Spleen (tissue), 7 donors: ENCODE results near the gene DNAH9.

Experiments used
- POLR2A ChIP-seq, 3 donors: fragments of 450-650 bp; IDR thresholded peaks; one replicate each; pipeline ENCODE4 v1.5.1; 2017; ENCODE audit warnings: antibody characterized with exemption in 3 of 3, mild to moderate bottlenecking in 1 of 3
- POLR2AphosphoS5 ChIP-seq, 3 donors: sonication (generic); formaldehyde crosslinking; IDR thresholded peaks; one replicate each; pipeline ENCODE4 v1.5.1; 2017; ENCODE audit warnings: antibody characterized with exemption in 3 of 3
- TF ChIP-seq, protein P1 (sequence below), 11 experiments: fragments of 200-600 bp in 7 of 11; fragments of 450-650 bp in 4 of 11; sonication (generic) in 4 of 11; IDR thresholded peaks in 8 of 11; conservative IDR thresholded peaks in 3 of 11; 1 replicate in 7 of 11; 2 replicates in 4 of 11; pipeline versions ENCODE4 v1.4.0 to v1.8.0; 2016 to 2021; ENCODE audit warnings: antibody characterized with exemption in 11 of 11, inconsistent platforms in 4 of 11, mild to moderate bottlenecking in 1 of 11
- donor health status: DM: no; HTN: no; CAD: no; lungs with moderate emphysema.
- donor health status: DM: no; HTN: no; CAD: no.
- donor health status: DM: no; HTN: no; CAD: no.

DNA sequence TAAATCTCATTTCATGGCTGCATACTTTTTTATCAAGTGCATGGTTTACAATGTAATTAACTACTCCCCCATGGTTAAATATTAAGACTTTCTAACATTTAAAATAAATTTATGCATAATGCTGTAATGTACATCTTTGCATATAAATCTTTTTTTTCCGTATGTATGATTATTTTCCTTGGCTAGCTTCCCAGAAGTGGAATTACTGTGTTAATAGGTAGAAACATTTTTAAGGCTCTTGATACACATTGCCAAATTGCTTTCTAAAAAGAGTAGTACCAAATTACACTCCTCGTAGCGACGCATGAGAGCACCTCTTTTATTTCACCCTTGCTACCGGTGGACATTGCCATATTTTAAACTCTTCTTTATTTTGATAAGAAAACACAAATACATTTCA lies 141.1 kb downstream of the DNAH9 start:
- TF ChIP-seq, protein P1, sequence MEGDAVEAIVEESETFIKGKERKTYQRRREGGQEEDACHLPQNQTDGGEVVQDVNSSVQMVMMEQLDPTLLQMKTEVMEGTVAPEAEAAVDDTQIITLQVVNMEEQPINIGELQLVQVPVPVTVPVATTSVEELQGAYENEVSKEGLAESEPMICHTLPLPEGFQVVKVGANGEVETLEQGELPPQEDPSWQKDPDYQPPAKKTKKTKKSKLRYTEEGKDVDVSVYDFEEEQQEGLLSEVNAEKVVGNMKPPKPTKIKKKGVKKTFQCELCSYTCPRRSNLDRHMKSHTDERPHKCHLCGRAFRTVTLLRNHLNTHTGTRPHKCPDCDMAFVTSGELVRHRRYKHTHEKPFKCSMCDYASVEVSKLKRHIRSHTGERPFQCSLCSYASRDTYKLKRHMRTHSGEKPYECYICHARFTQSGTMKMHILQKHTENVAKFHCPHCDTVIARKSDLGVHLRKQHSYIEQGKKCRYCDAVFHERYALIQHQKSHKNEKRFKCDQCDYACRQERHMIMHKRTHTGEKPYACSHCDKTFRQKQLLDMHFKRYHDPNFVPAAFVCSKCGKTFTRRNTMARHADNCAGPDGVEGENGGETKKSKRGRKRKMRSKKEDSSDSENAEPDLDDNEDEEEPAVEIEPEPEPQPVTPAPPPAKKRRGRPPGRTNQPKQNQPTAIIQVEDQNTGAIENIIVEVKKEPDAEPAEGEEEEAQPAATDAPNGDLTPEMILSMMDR (IDR thresholded peaks at IDR 0.05 in 8 of 11, conservative IDR thresholded peaks at IDR 0.05 in 3 of 11), result no peak
- TF ChIP-seq POLR2A (IDR thresholded peaks at IDR 0.05) (no peak), POLR2AphosphoS5 (IDR thresholded peaks at IDR 0.05) (no peak)
